COLO668 (cell line): ENCODE measurements around the gene TACC2.

Experiments
- DNase-seq: peaks from one replicate; lab custom pipeline; 2025; ENCODE audit not compliant: unreplicated experiment; lab: John Stamatoyannopoulos, UW

TACC2 gene

GRCh38 chr10:122288262-122288661 is 299.3 kb downstream of the TACC2 start:
- DNase-seq = no peak

GRCh38 chr10:122288917-122289316 is 300.0 kb downstream of the TACC2 start:
- DNase-seq = no peak

GRCh38 chr10:122290334-122290733 is 301.4 kb downstream of the TACC2 start:
- DNase-seq = no peak

- DNase-seq = no peak
These were observed 302.0 kb downstream of the TACC2 start for GRCh38 chr10:122290833-122291532.

- no peak for DNase-seq
These were observed 302.8 kb downstream of the TACC2 start for GRCh38 chr10:122291739-122292138.

GRCh38 chr10:122292376-122292775 is 303.4 kb downstream of the TACC2 start:
- DNase-seq = no peak

- DNase-seq = no peak
These were observed 304.4 kb downstream of the TACC2 start for GRCh38 chr10:122293156-122293960.

- DNase-seq = no peak
These were observed 305.0 kb downstream of the TACC2 start for GRCh38 chr10:122293961-122294380.

- DNase-seq = no peak
These were observed 305.8 kb downstream of the TACC2 start for GRCh38 chr10:122294511-122295450.

GRCh38 chr10:122295451-122295809 is 306.5 kb downstream of the TACC2 start:
- no peak for DNase-seq

- no peak for DNase-seq
These were observed 307.6 kb downstream of the TACC2 start for GRCh38 chr10:122296363-122297120.

GRCh38 chr10:122297583-122297982 is 308.6 kb downstream of the TACC2 start:
- DNase-seq = no peak

- no peak for DNase-seq
These were observed 309.2 kb downstream of the TACC2 start for GRCh38 chr10:122298206-122298597.

- peak; percentile 62 for DNase-seq
These were observed 309.8 kb downstream of the TACC2 start for GRCh38 chr10:122298598-122299301.

- DNase-seq = no peak
These were observed 310.6 kb downstream of the TACC2 start for GRCh38 chr10:122299423-122300075.

GRCh38 chr10:122301055-122301810 is 312.3 kb downstream of the TACC2 start:
- DNase-seq = no peak

GRCh38 chr10:122301811-122302115 is 312.8 kb downstream of the TACC2 start:
- no peak for DNase-seq

GRCh38 chr10:122302315-122302714 is 313.4 kb downstream of the TACC2 start:
- no peak for DNase-seq
